CD14-positive monocyte (primary cell): ENCODE data around the gene OXER1. TPM values are rescaled to one million over a fixed set of nuclear protein-coding genes. Genes with fewer than 3 reads are reported as not detected.

Experiments
- DNase-seq, 3 donors: peaks; one replicate each; pipeline ENCODE4 v3.0.0-alpha.2; 2011 to 2022
- H2AFZ ChIP-seq: 2 replicates; pipeline ENCODE4 v1.6.0; 2012; ENCODE audit warnings: mild to moderate bottlenecking, low read depth, low read length, inconsistent platforms; ENCODE audit not compliant: insufficient read depth, poor library complexity, severe bottlenecking
- H3K27ac ChIP-seq, 2 donors: 1 replicate in 1 of 2; 2 replicates in 1 of 2; pipeline ENCODE4 v1.5.1; 2012 to 2013; ENCODE audit warnings: low read length in 2 of 2, control low read depth in 1 of 2, inconsistent platforms in 1 of 2, low read depth in 1 of 2, mild to moderate bottlenecking in 1 of 2
- H3K27me3 ChIP-seq, 2 donors: one replicate each; pipeline versions ENCODE4 v1.6.0 to v1.6.1; 2011 to 2013; ENCODE audit warnings: low read length in 2 of 2; ENCODE audit not compliant: control insufficient read depth in 2 of 2, insufficient read depth in 2 of 2
- H3K36me3 ChIP-seq, 2 donors: replicated peaks in 1 of 2; 1 replicate in 1 of 2; 2 replicates in 1 of 2; pipeline versions ENCODE4 v1.5.1 to v1.6.1; 2012 to 2013; ENCODE audit warnings: low read length in 2 of 2, control low read depth in 1 of 2, inconsistent platforms in 1 of 2, mild to moderate bottlenecking in 1 of 2; ENCODE audit not compliant: insufficient read depth in 2 of 2, control insufficient read depth in 1 of 2
- H3K4me1 ChIP-seq, 2 donors: 1 replicate in 1 of 2; 2 replicates in 1 of 2; pipeline versions ENCODE4 v1.5.1 to v1.6.1; 2012 to 2013; ENCODE audit warnings: low read length in 2 of 2, control low read depth in 1 of 2, inconsistent platforms in 1 of 2, mild to moderate bottlenecking in 1 of 2, moderate library complexity in 1 of 2; ENCODE audit not compliant: insufficient read depth in 2 of 2, control insufficient read depth in 1 of 2
- H3K4me2 ChIP-seq: replicated peaks from 2 replicates; pipeline ENCODE3; 2012; ENCODE audit warnings: low read length, moderate library complexity, mild to moderate bottlenecking; ENCODE audit not compliant: poor library complexity, severe bottlenecking; ENCODE audit errors: extremely low read depth
- H3K4me3 ChIP-seq, 3 experiments: fragments of 200-600 bp in 1 of 3; sonication (generic) in 1 of 3; replicated peaks in 1 of 3; 1 replicate in 2 of 3; 2 replicates in 1 of 3; pipeline ENCODE4 v1.5.1; 2011 to 2013; ENCODE audit warnings: low read length in 3 of 3, mild to moderate bottlenecking in 3 of 3, control low read depth in 2 of 3, low read depth in 2 of 3, inconsistent platforms in 1 of 3, moderate library complexity in 1 of 3
- H3K79me2 ChIP-seq: 2 replicates; pipeline ENCODE4 v1.6.0; 2012; ENCODE audit warnings: mild to moderate bottlenecking, control low read depth, inconsistent platforms, low read length, moderate library complexity; ENCODE audit not compliant: insufficient read depth
- H3K9ac ChIP-seq: 2 replicates; pipeline ENCODE4 v1.6.0; 2017; ENCODE audit warnings: low read length, mild to moderate bottlenecking; ENCODE audit not compliant: insufficient read depth, poor library complexity, severe bottlenecking
- H3K9me3 ChIP-seq, 2 donors: replicated peaks in 1 of 2; 1 replicate in 1 of 2; 2 replicates in 1 of 2; pipeline versions ENCODE4 v1.5.1 to v1.6.1; 2012 to 2013; ENCODE audit warnings: low read length in 2 of 2, control low read depth in 1 of 2; ENCODE audit not compliant: control insufficient read depth in 1 of 2, insufficient read depth in 1 of 2
- H4K20me1 ChIP-seq: 2 replicates; pipeline ENCODE4 v1.6.0; 2012; ENCODE audit warnings: mild to moderate bottlenecking, low read length, control low read depth, moderate library complexity; ENCODE audit not compliant: insufficient read depth
- H3K27ac Mint-ChIP-seq, 7 donors: one replicate each; pipeline ENCODE4 v1.8.0; 2020; ENCODE audit warnings: mild to moderate bottlenecking in 7 of 7, mixed read lengths in 7 of 7, moderate library complexity in 6 of 7, inconsistent platforms in 2 of 7
- H3K27me3 Mint-ChIP-seq, 3 donors: one replicate each; pipeline ENCODE4 v1.8.0; 2021 to 2022; ENCODE audit warnings: low read depth in 3 of 3, mild to moderate bottlenecking in 3 of 3, mixed read lengths in 3 of 3, moderate library complexity in 3 of 3, inconsistent platforms in 1 of 3
- H3K36me3 Mint-ChIP-seq, 2 donors: one replicate each; pipeline ENCODE4 v1.8.0; 2020; ENCODE audit warnings: mixed read lengths in 2 of 2, inconsistent platforms in 1 of 2, mild to moderate bottlenecking in 1 of 2
- H3K4me1 Mint-ChIP-seq: one replicate; pipeline ENCODE4 v1.8.0; 2020; ENCODE audit warnings: mild to moderate bottlenecking, mixed read lengths
- H3K4me3 Mint-ChIP-seq, 2 donors: one replicate each; pipeline ENCODE4 v1.8.0; 2020; ENCODE audit warnings: mild to moderate bottlenecking in 2 of 2, mixed read lengths in 2 of 2, moderate library complexity in 1 of 2
- H3K9me3 Mint-ChIP-seq, 7 donors: one replicate each; pipeline ENCODE4 v1.8.0; 2020 to 2022; ENCODE audit warnings: mixed read lengths in 7 of 7, mild to moderate bottlenecking in 6 of 7, moderate library complexity in 6 of 7, inconsistent platforms in 2 of 7
- CTCF ChIP-seq: fragments of 200-600 bp; IDR thresholded peaks from one replicate; pipeline ENCODE4 v1.8.0; 2022; ENCODE audit warnings: antibody characterized with exemption, mild to moderate bottlenecking
- WGBS: methylation state at CpG from one replicate; pipeline ENCODE4 v1.1.5; 2013; ENCODE audit warnings: missing lambda C conversion rate; ENCODE audit not compliant: insufficient coverage; 5-methylcytosine and 5-hydroxymethylcytosine counted together
- intact Hi-C, 2 donors: fragments of 100-400 bp; cut with micrococcal nuclease; formaldehyde crosslinking; loops; one replicate each; pipeline versions ENCODE4 v1.15.0 to v1.15.1; 2023
- polyA plus RNA-seq, 3 donors: library from polyadenylated mRNA; depleted of rRNA in 1 of 3; unstranded in 2 of 3; stranded (reverse) in 1 of 3; fragments of 300-500 nt in 2 of 3; fragments of >200 nt in 1 of 3; fragmentation: Illumina TruSeq in 2 of 3; gene quantifications; 1 replicate in 2 of 3; 2 replicates in 1 of 3; pipeline ENCODE4 v1.2.3, GENCODE V29; 2012 to 2021

The OXER1 gene
- polyA plus RNA-seq, 3 donors: 3.8 to 13.3 (median 5.7) TPM

GRCh38 chr2:42756150-42756775, 7.7 kb downstream of the OXER1 start:
- no peak for DNase-seq
- TF ChIP-seq CTCF: no peak
- H3K27me3 ChIP-seq: no peaks in the 10 kb centered on the region
- Mint-ChIP-seq H3K4me1 (peaks cover 61% of the 10 kb centered on the region), H3K27ac (peak overlapping the region in 6 of 7 donors; percentile 50 to 99 (median 96)), H3K9me3 (peaks cover 0 to 2% (median 0%) of the 10 kb centered on the region in 7 donors), H3K4me3 (no peak overlapping the region), H3K27me3 (peaks cover 0 to 4% (median 0%) of the 10 kb centered on the region in 3 donors), H3K36me3 (peaks cover 9 to 21% of the 10 kb centered on the region in 2 donors)
- intact Hi-C loops: loop anchor here in 1 of 2 donors (5.0 kb wide), 2 partner anchors 34 to 46 kb away; no protein-coding TSS in a partner anchor
- peak overlapping the region; percentile 87 to 89 for H3K27ac ChIP-seq
- peak overlapping the region; percentile 1 for H2AFZ ChIP-seq
- H3K4me1 ChIP-seq: peaks cover 53 to 59% of the 10 kb centered on the region in 2 donors
- H4K20me1 ChIP-seq: no peaks in the 10 kb centered on the region
- 82% methylated on average over 9 of the region's 10 CpGs for WGBS
- no peaks in the 10 kb centered on the region for H3K9me3 ChIP-seq
- H3K4me3 ChIP-seq: no peak overlapping the region
- H3K79me2 ChIP-seq: no peaks in the 10 kb centered on the region
- H3K4me2 ChIP-seq: no peak overlapping the region
- no peaks in the 10 kb centered on the region for H3K36me3 ChIP-seq
- H3K9ac ChIP-seq: peak overlapping the region; percentile 42

- peaks cover 62 to 68% of the 10 kb centered on the region in 2 donors for H3K4me1 ChIP-seq
- Mint-ChIP-seq H3K4me1 (peaks cover 67% of the 10 kb centered on the region), H3K9me3 (peaks cover 0 to 2% (median 0%) of the 10 kb centered on the region in 7 donors), H3K36me3 (peaks cover 8 to 21% of the 10 kb centered on the region in 2 donors), H3K27ac (peak overlapping the region; percentile 94 to 99 (median 98)), H3K27me3 (peaks cover 0 to 4% (median 0%) of the 10 kb centered on the region in 3 donors), H3K4me3 (peak overlapping the region; percentile 66 to 77)
- no peaks in the 10 kb centered on the region for H3K9me3 ChIP-seq
- intact Hi-C loops: loop anchor here in 1 of 2 donors (5.0 kb wide), 2 partner anchors 33 to 47 kb away; no protein-coding TSS in a partner anchor
- no peaks in the 10 kb centered on the region for H3K36me3 ChIP-seq
- peak overlapping the region; percentile 90 for H2AFZ ChIP-seq
- 67% methylated on average over 8 of the region's 14 CpGs for WGBS
- H3K27me3 ChIP-seq: no peaks in the 10 kb centered on the region
- H3K4me3 ChIP-seq: peak overlapping the region in 1 of 3 experiments; percentile 44
- peak overlapping the region; percentile 49 for H3K4me2 ChIP-seq
- peak; percentile 69 to 77 (median 71) for DNase-seq
- H4K20me1 ChIP-seq: no peaks in the 10 kb centered on the region
- peak overlapping the region; percentile 42 for H3K9ac ChIP-seq
- no peak for TF ChIP-seq CTCF
- no peaks in the 10 kb centered on the region for H3K79me2 ChIP-seq
- H3K27ac ChIP-seq: peak overlapping the region; percentile 87 to 89
These were observed 8.6 kb downstream of the OXER1 start for GRCh38 chr2:42755191-42755880.
